GM19455 (cell line): ENCODE measurements around the gene TLE5.

Experiments used
- ATAC-seq: cut with Tn5 transposase; IDR thresholded peaks from one replicate; pipeline ENCODE4 v1.9.1; 2021; ENCODE audit not compliant: unreplicated experiment

The TLE5 gene

GRCh38 chr19:3003046-3003445 lies 59.2 kb downstream of the TLE5 start:
- ATAC-seq, result no peak
